Measurements from ENCODE around the gene INTS6. TPM values are rescaled to one million over a fixed set of nuclear protein-coding genes. Genes with fewer than 3 reads are reported as not detected.

INTS6 gene
- total and polyA plus RNA-seq, 2 of the 4 experiments (the other 2 are of a cell fraction) = 12.9 to 42.3 TPM

- ATAC-seq (ENCODE audit: low read depth) = no peak
- no peak overlapping the region for H3K9ac ChIP-seq (ENCODE audit: low read depth, low read length)
- no peak overlapping the region for H3K56ac ChIP-seq (ENCODE audit: extremely low read depth, insufficient read depth, low read length)
- H4K8ac ChIP-seq (ENCODE audit: low read depth in 2 of 2, low read length in 2 of 2) = no peak overlapping the region
- no peak overlapping the region for H2BK120ac ChIP-seq (ENCODE audit: low read depth, low read length)
- no peak overlapping the region for H2BK5ac ChIP-seq (ENCODE audit: low read depth, low read length, poor library complexity, severe bottlenecking)
- no peaks in the 10 kb centered on the region for H3K4me1 ChIP-seq (ENCODE audit: control insufficient read depth, insufficient read depth, low read length)
- no peak overlapping the region for H3K14ac ChIP-seq (replicated peaks; ENCODE audit: low read depth, low read length)
- no peak overlapping the region for H4K5ac ChIP-seq (ENCODE audit: low read depth, low read length)
- H2AK5ac ChIP-seq (ENCODE audit: low read depth, low read length) = no peak overlapping the region
- H4K91ac ChIP-seq (ENCODE audit: insufficient read depth, low read depth, low read length) = no peak overlapping the region
- WGBS, 2 experiments (ENCODE audit: extremely low coverage in 2 of 2, insufficient read length in 1 of 2) = 67% methylated on average over 1 of the region's 2 CpGs; no CpG with 5 or more reads in 1 of the 2 experiments
- intact Hi-C loops (cut with micrococcal nuclease) (no loop called here), dilution Hi-C loops (cut with HindIII; ENCODE audit: low sequenced_read_pairs, unreplicated experiment) (no loop called here), in situ Hi-C loops (cut with MboI; ENCODE audit: low sequenced_read_pairs) (no loop called here)
- no peaks in the 10 kb centered on the region for H4K20me1 ChIP-seq (ENCODE audit: insufficient read depth, low read length)
- H3K4me3 ChIP-seq (ENCODE audit: insufficient read depth, low read depth, low read length) = no peak overlapping the region
- TF ChIP-seq, protein P1, sequence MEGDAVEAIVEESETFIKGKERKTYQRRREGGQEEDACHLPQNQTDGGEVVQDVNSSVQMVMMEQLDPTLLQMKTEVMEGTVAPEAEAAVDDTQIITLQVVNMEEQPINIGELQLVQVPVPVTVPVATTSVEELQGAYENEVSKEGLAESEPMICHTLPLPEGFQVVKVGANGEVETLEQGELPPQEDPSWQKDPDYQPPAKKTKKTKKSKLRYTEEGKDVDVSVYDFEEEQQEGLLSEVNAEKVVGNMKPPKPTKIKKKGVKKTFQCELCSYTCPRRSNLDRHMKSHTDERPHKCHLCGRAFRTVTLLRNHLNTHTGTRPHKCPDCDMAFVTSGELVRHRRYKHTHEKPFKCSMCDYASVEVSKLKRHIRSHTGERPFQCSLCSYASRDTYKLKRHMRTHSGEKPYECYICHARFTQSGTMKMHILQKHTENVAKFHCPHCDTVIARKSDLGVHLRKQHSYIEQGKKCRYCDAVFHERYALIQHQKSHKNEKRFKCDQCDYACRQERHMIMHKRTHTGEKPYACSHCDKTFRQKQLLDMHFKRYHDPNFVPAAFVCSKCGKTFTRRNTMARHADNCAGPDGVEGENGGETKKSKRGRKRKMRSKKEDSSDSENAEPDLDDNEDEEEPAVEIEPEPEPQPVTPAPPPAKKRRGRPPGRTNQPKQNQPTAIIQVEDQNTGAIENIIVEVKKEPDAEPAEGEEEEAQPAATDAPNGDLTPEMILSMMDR (conservative IDR thresholded peaks at IDR 0.05; ENCODE audit: low read depth, low read length) = no peak
- TF ChIP-seq CEBPB (IDR thresholded peaks at IDR 0.05; ENCODE audit: low read depth, low read length) (no peak), MXI1 (IDR thresholded peaks at IDR 0.05; ENCODE audit: borderline replicate concordance, low read depth, low read length) (no peak), FOS (IDR thresholded peaks at IDR 0.05; ENCODE audit: low read depth, low read length) (no peak), POLR2A (IDR thresholded peaks at IDR 0.05; ENCODE audit: low read depth, low read length) (no peak), CHD1 (IDR thresholded peaks at IDR 0.05; ENCODE audit: low read depth, low read length) (no peak), RFX5 (IDR thresholded peaks at IDR 0.05; ENCODE audit: low read depth, low read length) (no peak), MAFK (IDR thresholded peaks at IDR 0.05; ENCODE audit: low read depth, low read length) (no peak), BHLHE40 (IDR thresholded peaks at IDR 0.05; ENCODE audit: low read depth, low read length) (no peak), MAZ (IDR thresholded peaks at IDR 0.05; ENCODE audit: borderline replicate concordance, low read depth, low read length) (no peak), RAD21 (IDR thresholded peaks at IDR 0.05; ENCODE audit: low read length) (no peak), RCOR1 (IDR thresholded peaks at IDR 0.05; ENCODE audit: insufficient replicate concordance, low read length) (no peak), SMC3 (IDR thresholded peaks at IDR 0.05; ENCODE audit: low read depth, low read length) (no peak), ELK1 (IDR thresholded peaks at IDR 0.05; ENCODE audit: borderline replicate concordance, low read depth, low read length) (no peak), NFE2L2 (IDR thresholded peaks at IDR 0.05; ENCODE audit: low read depth, low read length) (no peak)
- TF ChIP-seq, protein P2, sequence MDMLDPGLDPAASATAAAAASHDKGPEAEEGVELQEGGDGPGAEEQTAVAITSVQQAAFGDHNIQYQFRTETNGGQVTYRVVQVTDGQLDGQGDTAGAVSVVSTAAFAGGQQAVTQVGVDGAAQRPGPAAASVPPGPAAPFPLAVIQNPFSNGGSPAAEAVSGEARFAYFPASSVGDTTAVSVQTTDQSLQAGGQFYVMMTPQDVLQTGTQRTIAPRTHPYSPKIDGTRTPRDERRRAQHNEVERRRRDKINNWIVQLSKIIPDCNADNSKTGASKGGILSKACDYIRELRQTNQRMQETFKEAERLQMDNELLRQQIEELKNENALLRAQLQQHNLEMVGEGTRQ (IDR thresholded peaks at IDR 0.05; ENCODE audit: low read depth, low read length) = no peak
- POLR2A ChIA-PET (ENCODE audit: unreplicated experiment) = no interaction called here
- no peaks in the 10 kb centered on the region for H3K9me1 ChIP-seq (ENCODE audit: insufficient read depth, low read length)
- no peak overlapping the region for H3K18ac ChIP-seq (ENCODE audit: low read depth, low read length)
- DNase-seq = no peak
- no peak overlapping the region for H3K23ac ChIP-seq (ENCODE audit: low read depth, low read length)
- CTCF ChIA-PET = no interaction called here
- H3K27ac ChIP-seq (ENCODE audit: insufficient read depth, low read length) = no peak overlapping the region
- peaks cover 2% of the 10 kb centered on the region; the same call in 1 of the 2 replicates for H3K36me3 ChIP-seq (ENCODE audit: control insufficient read depth, insufficient read depth, low read length)
- no peak overlapping the region for H2AFZ ChIP-seq (replicated peaks; ENCODE audit: low read length, poor library complexity)
- no peaks in the 10 kb centered on the region for H3K9me3 ChIP-seq (ENCODE audit: control insufficient read depth, insufficient read depth, low read length)
- no peaks in the 10 kb centered on the region for H3K27me3 ChIP-seq (ENCODE audit: control insufficient read depth, insufficient read depth, low read length)
- no peak overlapping the region for H2BK15ac ChIP-seq (ENCODE audit: low read depth, low read length)
- H3K4ac ChIP-seq (ENCODE audit: low read depth, low read length) = no peak overlapping the region
- no peak overlapping the region for H2AK9ac ChIP-seq (replicated peaks; ENCODE audit: low read depth, low read length, poor library complexity)
- no peaks in the 10 kb centered on the region for H3K79me1 ChIP-seq (ENCODE audit: low read depth in 1 of 2, low read length in 2 of 2)
- H2BK20ac ChIP-seq (ENCODE audit: low read depth, low read length) = no peak overlapping the region
- H3K4me2 ChIP-seq (ENCODE audit: low read depth, low read length) = no peak overlapping the region
- no TSS peak for BruUV-seq (replicated peaks)
Observed at GRCh38 chr13:51355217-51355616, 97.6 kb downstream of the INTS6 start.
